Upper lobe of left lung (tissue), 6 donors: ENCODE data around the gene HS3ST3B1. TPM values are rescaled to one million over a fixed set of nuclear protein-coding genes. Genes with fewer than 3 reads are reported as not detected.

Experiments used
- ATAC-seq, 2 donors: fragments of 200-7000 bp; cut with Tn5 transposase; one replicate each; pipeline ENCODE4 v1.9.1; 2022; ENCODE audit warnings: mild to moderate bottlenecking in 2 of 2, moderate library complexity in 2 of 2; ENCODE audit not compliant: low FRiP score in 2 of 2
- DNase-seq, 2 donors: peaks; one replicate each; pipeline ENCODE4 v3.0.0-alpha.2; 2019 to 2020
- H3K27ac ChIP-seq, 4 donors: fragments of 200-600 bp; sonication (generic); one replicate each; pipeline ENCODE4 v1.5.1; 2016 to 2019
- H3K27me3 ChIP-seq, 4 donors: fragments of 200-600 bp; sonication (generic); one replicate each; pipeline ENCODE4 v1.5.1; 2017 to 2019
- H3K36me3 ChIP-seq, 4 donors: fragments of 200-600 bp; sonication (generic); one replicate each; pipeline ENCODE4 v1.5.1; 2016 to 2019
- H3K4me1 ChIP-seq, 4 donors: fragments of 200-600 bp; sonication (generic); one replicate each; pipeline ENCODE4 v1.5.1; 2018 to 2019
- H3K4me3 ChIP-seq, 4 donors: fragments of 200-600 bp; sonication (generic); one replicate each; pipeline ENCODE4 v1.5.1; 2017 to 2019; ENCODE audit warnings: mild to moderate bottlenecking in 2 of 4, moderate library complexity in 1 of 4
- H3K9me3 ChIP-seq, 4 donors: fragments of 200-600 bp; sonication (generic); one replicate each; pipeline ENCODE4 v1.5.1; 2018 to 2019
- CTCF ChIP-seq, 6 experiments: fragments of 450-650 bp in 4 of 6; fragments of 200-600 bp in 2 of 6; sonication (generic) in 2 of 6; IDR thresholded peaks; one replicate each; pipeline ENCODE4 v1.5.1; 2016 to 2019; ENCODE audit warnings: antibody characterized with exemption in 6 of 6
- EP300 ChIP-seq, 4 donors: sonication (generic); formaldehyde crosslinking; IDR thresholded peaks; one replicate each; pipeline ENCODE4 v1.5.1; 2017; ENCODE audit warnings: antibody characterized with exemption in 4 of 4, control low read depth in 2 of 4
- POLR2A ChIP-seq, 4 donors: fragments of 450-650 bp; IDR thresholded peaks; one replicate each; pipeline ENCODE4 v1.5.1; 2016 to 2017; ENCODE audit warnings: antibody characterized with exemption in 4 of 4, mild to moderate bottlenecking in 2 of 4
- POLR2AphosphoS5 ChIP-seq, 2 donors: sonication (generic); formaldehyde crosslinking; IDR thresholded peaks; one replicate each; pipeline ENCODE4 v1.5.1; 2017; ENCODE audit warnings: antibody characterized with exemption in 2 of 2
- WGBS, 2 donors: methylation state at CpG; one replicate each; pipeline ENCODE4 v1.1.5; 2017 to 2018; 5-methylcytosine and 5-hydroxymethylcytosine counted together
- total RNA-seq, 6 donors: library from RNA; depleted of rRNA in 4 of 6; stranded (reverse); fragments of >200 nt in 4 of 6; gene quantifications; one replicate each; pipeline versions ENCODE4 v1.1.0 to v1.2.1, GENCODE V29; 2016 to 2021
- donor health status: DM: no; HTN: no; CAD: no; lungs with moderate emphysema.
- donor health status: DM: no; HTN: yes; CAD: no; lungs with severe emphysema.

The HS3ST3B1 gene
- total RNA-seq, 6 donors from 2014 or later: 2.7 to 7.2 (median 4.3) TPM

DNA sequence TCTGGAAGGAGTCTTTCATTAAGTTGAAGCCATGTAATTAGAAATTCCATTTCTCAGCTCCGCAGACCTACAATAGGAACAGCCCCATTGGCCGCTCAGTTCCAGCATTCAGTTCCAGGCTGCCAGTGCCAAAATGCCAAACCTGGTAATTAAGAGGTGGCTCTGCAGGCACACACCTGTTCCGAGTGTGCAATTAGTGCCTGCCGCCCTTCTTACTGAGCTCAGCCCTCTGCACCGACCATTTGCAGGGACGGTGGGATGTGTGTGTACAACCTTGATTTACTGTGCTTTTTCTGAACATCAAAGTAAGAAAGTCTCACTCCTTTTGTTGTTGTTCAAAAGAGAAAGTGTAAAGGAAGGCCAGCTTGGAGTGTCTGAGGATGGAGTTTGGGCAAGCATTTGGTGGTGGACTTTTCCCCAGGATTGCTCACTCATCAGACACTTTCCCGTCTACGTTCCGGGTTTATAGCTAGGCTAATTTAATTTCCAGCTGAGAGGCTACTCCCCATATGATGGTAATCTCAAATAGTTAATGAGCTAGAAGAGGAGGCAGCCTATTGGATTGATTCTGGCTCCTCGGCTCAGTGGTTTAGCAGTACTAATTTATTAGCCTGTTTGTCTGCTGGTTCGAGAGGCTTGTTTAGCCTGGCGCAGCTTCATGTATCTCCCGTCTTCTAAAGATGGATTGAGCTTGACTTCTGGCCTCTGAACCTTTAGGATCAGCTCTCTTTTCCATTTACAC, 20.0 kb downstream of the HS3ST3B1 start:
- H3K4me1 ChIP-seq: peaks cover 0 to 7% (median 0%) of the 10 kb centered on the region in 4 donors
- H3K9me3 ChIP-seq: no peaks in the 10 kb centered on the region
- H3K27me3 ChIP-seq: peaks cover 0 to 1% (median 0%) of the 10 kb centered on the region in 4 donors
- no peak for DNase-seq
- H3K27ac ChIP-seq: no peak overlapping the region
- H3K36me3 ChIP-seq: no peaks in the 10 kb centered on the region
- no peak for TF ChIP-seq POLR2A (IDR thresholded peaks at IDR 0.05)
- no peak overlapping the region for H3K4me3 ChIP-seq
- no peak for ATAC-seq
- 68% methylated on average over 13 of the region's 13 CpGs for WGBS, 2 donors

GRCh38 chr17:14321476-14321949, 20.6 kb downstream of the HS3ST3B1 start:
- Histone ChIP-seq H3K27ac (no peak overlapping the region), H3K27me3 (peaks cover 0 to 1% (median 0%) of the 10 kb centered on the region in 4 donors), H3K4me1 (peaks cover 0 to 3% (median 0%) of the 10 kb centered on the region in 4 donors), H3K4me3 (no peak overlapping the region), H3K9me3 (no peaks in the 10 kb centered on the region), H3K36me3 (no peaks in the 10 kb centered on the region)
- no peak for DNase-seq
- no peak for ATAC-seq
- WGBS, 2 donors: 59 to 60% methylated on average over 7 of the region's 7 CpGs
- TF ChIP-seq EP300 (IDR thresholded peaks at IDR 0.05) (no peak), POLR2AphosphoS5 (IDR thresholded peaks at IDR 0.05) (no peak), CTCF (IDR thresholded peaks at IDR 0.05) (no peak), POLR2A (IDR thresholded peaks at IDR 0.05) (no peak)

- Histone ChIP-seq H3K27me3 (peaks cover 0 to 1% (median 0%) of the 10 kb centered on the region in 4 donors), H3K36me3 (no peaks in the 10 kb centered on the region), H3K4me3 (no peak overlapping the region), H3K27ac (no peak overlapping the region), H3K9me3 (no peaks in the 10 kb centered on the region), H3K4me1 (no peaks in the 10 kb centered on the region)
- ATAC-seq (no peak), DNase-seq (no peak)
- 90 to 92% methylated on average over 7 of the region's 7 CpGs for WGBS, 2 donors
- TF ChIP-seq POLR2A (IDR thresholded peaks at IDR 0.05) (no peak), POLR2AphosphoS5 (IDR thresholded peaks at IDR 0.05) (no peak), CTCF (IDR thresholded peaks at IDR 0.05) (no peak), EP300 (IDR thresholded peaks at IDR 0.05) (no peak)
Observed at GRCh38 chr17:14321980-14322776, 21.3 kb downstream of the HS3ST3B1 start.

- Histone ChIP-seq H3K27ac (no peak overlapping the region), H3K9me3 (no peaks in the 10 kb centered on the region), H3K27me3 (peaks cover 0 to 1% (median 0%) of the 10 kb centered on the region in 4 donors), H3K36me3 (no peaks in the 10 kb centered on the region), H3K4me3 (no peak overlapping the region), H3K4me1 (no peaks in the 10 kb centered on the region)
- DNase-seq (no peak), ATAC-seq (no peak)
- TF ChIP-seq EP300 (IDR thresholded peaks at IDR 0.05) (no peak), POLR2A (IDR thresholded peaks at IDR 0.05) (no peak), POLR2AphosphoS5 (IDR thresholded peaks at IDR 0.05) (no peak), CTCF (IDR thresholded peaks at IDR 0.05) (no peak)
- whole genome bisulfite sequencing, 2 donors: 56 to 64% methylated on average over 3 of the region's 3 CpGs
Observed at GRCh38 chr17:14323522-14323981, 22.7 kb downstream of the HS3ST3B1 start.

DNA sequence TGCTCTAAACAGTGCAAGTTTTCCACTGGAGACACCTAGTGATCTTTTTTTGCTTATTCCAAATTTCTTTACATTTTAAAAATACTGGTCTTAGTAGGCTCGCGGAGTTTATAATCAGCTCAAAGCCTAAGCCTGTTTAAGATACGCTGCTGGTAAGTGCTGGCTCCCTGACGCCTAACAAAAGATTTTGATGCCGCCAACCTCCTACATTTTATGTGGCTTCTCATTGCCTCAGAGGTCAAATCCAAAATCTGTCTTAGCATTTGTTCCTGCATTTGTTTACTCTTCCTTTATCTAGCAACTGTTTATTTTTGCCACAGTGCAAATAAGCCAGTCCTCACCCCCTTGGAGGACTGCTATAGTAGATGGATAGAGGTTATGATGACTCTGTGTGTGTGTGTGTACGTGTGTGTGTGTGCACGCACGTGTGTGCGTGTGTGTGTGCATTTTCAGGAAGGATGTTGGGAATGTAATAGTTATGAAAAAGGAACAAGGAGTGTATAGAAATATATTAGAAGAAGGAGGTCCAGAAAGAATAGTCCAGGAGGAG, 24.8 kb downstream of the HS3ST3B1 start:
- WGBS, 2 donors: 66 to 68% methylated on average over 9 of the region's 9 CpGs
- Histone ChIP-seq H3K27me3 (peaks cover 0 to 1% (median 0%) of the 10 kb centered on the region in 4 donors), H3K4me3 (no peak overlapping the region), H3K27ac (no peak overlapping the region), H3K9me3 (no peaks in the 10 kb centered on the region), H3K4me1 (no peaks in the 10 kb centered on the region), H3K36me3 (no peaks in the 10 kb centered on the region)
- ATAC-seq: no peak
- DNase-seq: no peak
- no peak for TF ChIP-seq POLR2AphosphoS5 (IDR thresholded peaks at IDR 0.05)
- no peak for TF ChIP-seq EP300 (IDR thresholded peaks at IDR 0.05)
